Skeletal muscle tissue (tissue), 4 donors: Measurements from ENCODE around the gene AP1S1. TPM values are rescaled to one million over a fixed set of nuclear protein-coding genes. Genes with fewer than 3 reads are reported as not detected.

Experiments
- H3K27ac ChIP-seq: one replicate; pipeline ENCODE4 v1.7.0; 2013; ENCODE audit warnings: mild to moderate bottlenecking, low read depth, low read length, inconsistent platforms
- H3K27me3 ChIP-seq, 3 donors: one replicate each; pipeline ENCODE4 v1.7.0; 2013; ENCODE audit warnings: low read length in 3 of 3; ENCODE audit not compliant: control insufficient read depth in 3 of 3, insufficient read depth in 3 of 3
- H3K36me3 ChIP-seq, 3 donors: one replicate each; pipeline ENCODE4 v1.7.0; 2013; ENCODE audit warnings: low read length in 3 of 3; ENCODE audit not compliant: control insufficient read depth in 3 of 3, insufficient read depth in 3 of 3
- H3K4me1 ChIP-seq, 3 donors: one replicate each; pipeline ENCODE4 v1.7.0; 2013; ENCODE audit warnings: low read length in 3 of 3, mild to moderate bottlenecking in 3 of 3; ENCODE audit not compliant: control insufficient read depth in 3 of 3, insufficient read depth in 3 of 3
- H3K4me3 ChIP-seq, 3 donors: one replicate each; pipeline ENCODE4 v1.7.0; 2013; ENCODE audit warnings: low read length in 3 of 3
- H3K9ac ChIP-seq, 3 donors: one replicate each; pipeline ENCODE4 v1.7.0; 2013; ENCODE audit warnings: low read length in 3 of 3, mild to moderate bottlenecking in 3 of 3, moderate library complexity in 2 of 3, low read depth in 1 of 3
- H3K9me3 ChIP-seq, 3 donors: one replicate each; pipeline ENCODE4 v1.7.0; 2013; ENCODE audit warnings: low read length in 3 of 3; ENCODE audit not compliant: control insufficient read depth in 3 of 3
- total RNA-seq: library from RNA; depleted of rRNA; stranded (reverse); fragments of >200 nt; gene quantifications from one replicate; pipeline ENCODE4 v1.2.3, GENCODE V29; 2014
- donor health status: Osteomylitis.

AP1S1 gene
- total RNA-seq, 1 donor from 2014 or later: 27.7 TPM

GRCh38 chr7:101165075-101165957 lies 11.0 kb downstream of the AP1S1 start, which contains the start of gene VGF:
VGF (minus strand) TSS chr7:101165569; CDS start chr7:101164843, 726 bp downstream.
- Histone ChIP-seq H3K4me3 (peak within 1 kb of the TSS in 1 of 3 donors; percentile 6), H3K4me1 (peaks cover 14 to 32% (median 22%) of the 10 kb centered on the region in 3 donors), H3K9me3 (no peaks in the 10 kb centered on the region), H3K27ac (no peak within 1 kb of the TSS), H3K27me3 (peaks cover 71 to 81% (median 72%) of the 10 kb centered on the region in 3 donors), H3K9ac (no peak within 1 kb of the TSS), H3K36me3 (peaks cover 0 to 1% (median under 1%) of the 10 kb centered on the region in 3 donors)

- Histone ChIP-seq H3K9me3 (no peaks in the 10 kb centered on the region), H3K27ac (no peak overlapping the region), H3K4me3 (peak overlapping the region in 1 of 3 donors; percentile 6), H3K4me1 (peaks cover 14 to 32% (median 22%) of the 10 kb centered on the region in 3 donors), H3K9ac (no peak overlapping the region), H3K36me3 (no peaks in the 10 kb centered on the region), H3K27me3 (peaks cover 78 to 86% (median 79%) of the 10 kb centered on the region in 3 donors)
Observed at GRCh38 chr7:101165958-101166647, 11.8 kb downstream of the AP1S1 start.

- Histone ChIP-seq H3K9ac (no peak overlapping the region), H3K27ac (no peak overlapping the region), H3K36me3 (no peaks in the 10 kb centered on the region), H3K9me3 (no peaks in the 10 kb centered on the region), H3K4me1 (peaks cover 14 to 32% (median 22%) of the 10 kb centered on the region in 3 donors), H3K27me3 (peaks cover 83 to 91% (median 83%) of the 10 kb centered on the region in 3 donors), H3K4me3 (no peak overlapping the region)
Observed at GRCh38 chr7:101166648-101166908, 12.3 kb downstream of the AP1S1 start.

- Histone ChIP-seq H3K27me3 (peaks cover 83 to 94% (median 85%) of the 10 kb centered on the region in 3 donors), H3K9ac (no peak overlapping the region), H3K4me1 (peaks cover 14 to 37% (median 25%) of the 10 kb centered on the region in 3 donors), H3K36me3 (no peaks in the 10 kb centered on the region), H3K27ac (no peak overlapping the region), H3K9me3 (no peaks in the 10 kb centered on the region), H3K4me3 (no peak overlapping the region)
Observed at GRCh38 chr7:101166909-101167644, 12.8 kb downstream of the AP1S1 start.

GRCh38 chr7:101167645-101168411 lies 13.6 kb downstream of the AP1S1 start:
- no peak overlapping the region for H3K4me3 ChIP-seq
- H3K9me3 ChIP-seq: no peaks in the 10 kb centered on the region
- H3K27me3 ChIP-seq: peaks cover 84 to 95% (median 89%) of the 10 kb centered on the region in 3 donors
- H3K4me1 ChIP-seq: peaks cover 19 to 44% (median 31%) of the 10 kb centered on the region in 3 donors
- H3K36me3 ChIP-seq: no peaks in the 10 kb centered on the region
- H3K27ac ChIP-seq: no peak overlapping the region
- H3K9ac ChIP-seq: no peak overlapping the region

- H3K9me3 ChIP-seq: no peaks in the 10 kb centered on the region
- H3K4me1 ChIP-seq: peaks cover 25 to 48% (median 32%) of the 10 kb centered on the region in 3 donors
- no peaks in the 10 kb centered on the region for H3K36me3 ChIP-seq
- H3K27ac ChIP-seq: no peak overlapping the region
- peaks cover 88 to 96% (median 93%) of the 10 kb centered on the region in 3 donors for H3K27me3 ChIP-seq
- no peak overlapping the region for H3K4me3 ChIP-seq
- no peak overlapping the region for H3K9ac ChIP-seq
Observed at GRCh38 chr7:101168412-101169049, 14.3 kb downstream of the AP1S1 start.

GRCh38 chr7:101169110-101169837 lies 15.0 kb downstream of the AP1S1 start:
- H3K9me3 ChIP-seq: no peaks in the 10 kb centered on the region
- no peak overlapping the region for H3K9ac ChIP-seq
- peaks cover 27 to 45% (median 31%) of the 10 kb centered on the region in 3 donors for H3K4me1 ChIP-seq
- no peak overlapping the region for H3K4me3 ChIP-seq
- H3K27me3 ChIP-seq: peaks cover 91 to 97% (median 93%) of the 10 kb centered on the region in 3 donors
- no peaks in the 10 kb centered on the region for H3K36me3 ChIP-seq
- no peak overlapping the region for H3K27ac ChIP-seq

- Histone ChIP-seq H3K4me3 (no peak overlapping the region), H3K9ac (no peak overlapping the region), H3K27ac (no peak overlapping the region), H3K9me3 (no peaks in the 10 kb centered on the region), H3K4me1 (peaks cover 21 to 40% (median 33%) of the 10 kb centered on the region in 3 donors), H3K36me3 (no peaks in the 10 kb centered on the region), H3K27me3 (peaks cover 90 to 96% (median 90%) of the 10 kb centered on the region in 3 donors)
Observed at GRCh38 chr7:101169838-101170551, 15.7 kb downstream of the AP1S1 start.
